ENCODE measurements around the gene SLC10A3.

The SLC10A3 gene

DNA sequence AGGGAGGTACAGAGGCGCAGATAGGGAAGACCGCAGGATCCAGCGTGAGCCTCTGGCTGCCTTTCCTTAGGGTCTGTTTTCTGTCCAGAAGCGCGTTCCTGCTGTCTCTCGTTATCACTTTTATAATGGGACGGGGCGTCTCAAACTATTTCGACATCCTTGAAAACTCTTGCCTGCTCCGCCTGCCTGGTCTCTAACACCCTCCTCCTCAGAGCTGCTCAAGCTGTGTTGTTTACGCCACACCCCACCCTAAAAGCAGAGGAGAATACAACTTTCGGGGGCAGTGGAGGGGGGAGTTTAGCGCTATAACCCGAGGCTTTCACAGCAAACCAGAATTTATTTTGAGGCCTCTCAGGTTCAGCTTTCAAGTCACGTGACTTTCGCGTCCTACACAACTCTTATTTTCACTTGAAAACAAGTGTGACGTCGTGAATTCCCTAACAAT lies 26.2 kb upstream of the SLC10A3 start:
- TF ChIP-seq, protein P1, sequence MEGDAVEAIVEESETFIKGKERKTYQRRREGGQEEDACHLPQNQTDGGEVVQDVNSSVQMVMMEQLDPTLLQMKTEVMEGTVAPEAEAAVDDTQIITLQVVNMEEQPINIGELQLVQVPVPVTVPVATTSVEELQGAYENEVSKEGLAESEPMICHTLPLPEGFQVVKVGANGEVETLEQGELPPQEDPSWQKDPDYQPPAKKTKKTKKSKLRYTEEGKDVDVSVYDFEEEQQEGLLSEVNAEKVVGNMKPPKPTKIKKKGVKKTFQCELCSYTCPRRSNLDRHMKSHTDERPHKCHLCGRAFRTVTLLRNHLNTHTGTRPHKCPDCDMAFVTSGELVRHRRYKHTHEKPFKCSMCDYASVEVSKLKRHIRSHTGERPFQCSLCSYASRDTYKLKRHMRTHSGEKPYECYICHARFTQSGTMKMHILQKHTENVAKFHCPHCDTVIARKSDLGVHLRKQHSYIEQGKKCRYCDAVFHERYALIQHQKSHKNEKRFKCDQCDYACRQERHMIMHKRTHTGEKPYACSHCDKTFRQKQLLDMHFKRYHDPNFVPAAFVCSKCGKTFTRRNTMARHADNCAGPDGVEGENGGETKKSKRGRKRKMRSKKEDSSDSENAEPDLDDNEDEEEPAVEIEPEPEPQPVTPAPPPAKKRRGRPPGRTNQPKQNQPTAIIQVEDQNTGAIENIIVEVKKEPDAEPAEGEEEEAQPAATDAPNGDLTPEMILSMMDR (IDR thresholded peaks at IDR 0.05; ENCODE audit: low read depth, low read length) = no peak
- peak overlapping the region; percentile 40 for H3K4me3 ChIP-seq (ENCODE audit: low read depth, low read length)

GRCh38 chrX:154515966-154516655 lies 25.7 kb upstream of the SLC10A3 start, which contains the start of gene FAM3A:
Gene FAM3A (minus strand): TSS chrX:154516232. CDS start chrX:154515772, 460 bp downstream.
- TF ChIP-seq, protein P1 (IDR thresholded peaks at IDR 0.05; ENCODE audit: low read depth, low read length) = no peak
- peak within 1 kb of the TSS; percentile 58 for H3K4me3 ChIP-seq (ENCODE audit: low read depth, low read length)

- peak overlapping the region; percentile 58 for H3K4me3 ChIP-seq (ENCODE audit: low read depth, low read length)
- TF ChIP-seq, protein P1 (IDR thresholded peaks at IDR 0.05; ENCODE audit: low read depth, low read length) = no peak
These were observed 24.9 kb upstream of the SLC10A3 start for GRCh38 chrX:154515090-154515965.

DNA sequence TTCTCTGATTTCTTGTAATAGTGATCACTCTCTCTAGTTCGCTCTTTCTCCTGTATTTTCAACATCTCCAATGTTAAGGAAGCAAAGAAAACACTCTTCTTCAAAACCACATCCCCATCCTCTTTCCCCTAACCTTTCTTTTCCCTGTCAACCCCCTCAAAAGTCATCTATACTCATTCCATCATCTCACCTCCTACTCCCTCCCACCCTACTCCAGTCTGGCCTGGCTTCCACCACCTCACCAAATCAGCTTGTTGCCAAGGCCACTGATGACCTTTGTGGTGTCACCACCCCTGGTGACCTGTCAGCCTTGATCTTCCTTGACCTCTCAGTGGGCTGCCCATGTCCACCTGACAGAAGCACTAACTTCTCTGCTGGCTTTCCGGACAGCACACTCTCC lies 23.3 kb upstream of the SLC10A3 start:
- TF ChIP-seq, protein P1 (IDR thresholded peaks at IDR 0.05; ENCODE audit: low read depth, low read length) = no peak
- no peak overlapping the region for H3K4me3 ChIP-seq (ENCODE audit: low read depth, low read length)

DNA sequence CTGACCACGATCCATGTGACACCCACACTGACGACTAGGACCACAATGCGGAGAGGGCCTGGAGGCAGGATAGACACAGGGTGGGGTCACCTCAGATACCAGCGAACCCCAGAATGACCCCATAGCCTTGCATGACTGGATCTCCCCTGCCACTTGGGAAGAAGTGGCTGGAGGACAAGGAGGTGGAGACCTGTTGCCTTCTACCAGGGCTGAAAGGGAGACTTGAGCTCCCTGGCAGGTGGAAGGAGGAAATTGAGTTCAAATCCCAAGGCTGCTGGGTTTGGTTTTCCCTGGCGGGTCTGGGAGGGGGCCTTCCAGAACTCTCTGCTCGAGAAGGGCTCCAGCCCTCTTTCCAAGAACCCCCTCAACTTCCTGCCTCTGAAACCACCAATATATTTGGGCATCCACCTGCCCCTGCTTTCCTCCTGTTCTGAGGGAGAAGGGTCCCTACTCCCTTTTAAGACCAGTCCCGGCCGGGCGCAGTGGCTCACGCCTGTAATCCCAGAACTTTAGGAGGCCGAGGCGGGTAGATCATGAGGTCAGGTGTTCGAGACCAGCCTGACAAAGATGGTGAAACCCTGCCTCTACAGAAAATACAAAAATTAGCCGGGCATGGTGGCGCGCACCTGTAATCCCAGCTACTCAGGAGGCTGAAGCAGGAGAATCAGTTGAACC lies 22.6 kb upstream of the SLC10A3 start:
- TF ChIP-seq, protein P1 (IDR thresholded peaks at IDR 0.05; ENCODE audit: low read depth, low read length) = no peak
- no peak overlapping the region for H3K4me3 ChIP-seq (ENCODE audit: low read depth, low read length)

DNA sequence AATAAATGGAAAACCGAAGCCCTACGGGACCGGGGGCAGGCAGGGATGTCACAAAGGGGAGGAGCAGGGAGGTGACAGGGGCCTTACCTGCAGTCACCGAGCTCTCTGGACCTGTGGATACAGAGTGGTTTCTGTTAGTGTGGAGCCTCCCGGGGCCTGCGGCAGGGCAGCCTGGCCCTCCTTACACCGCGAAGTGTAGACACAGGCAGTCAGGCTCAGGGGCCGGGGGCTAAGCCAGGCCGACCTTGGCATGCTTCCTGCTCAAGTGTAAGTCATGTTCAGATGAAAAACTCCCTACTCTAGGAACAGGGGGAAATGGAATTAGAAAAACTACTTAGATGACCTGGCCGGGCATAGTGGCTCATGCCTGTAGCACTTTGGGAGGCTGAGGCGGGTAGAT lies 21.3 kb upstream of the SLC10A3 start:
- H3K4me3 ChIP-seq (ENCODE audit: low read depth, low read length) = no peak overlapping the region
- TF ChIP-seq, protein P1 (IDR thresholded peaks at IDR 0.05; ENCODE audit: low read depth, low read length) = no peak
